Esophagus squamous epithelium (tissue), 4 donors: ENCODE results near the gene CHAF1B.

Experiments used
- POLR2A ChIP-seq, 4 donors: fragments of 450-650 bp; IDR thresholded peaks; one replicate each; pipeline ENCODE4 v1.6.1; 2017; ENCODE audit warnings: antibody characterized with exemption in 4 of 4, mild to moderate bottlenecking in 4 of 4, moderate library complexity in 3 of 4
- TF ChIP-seq, protein P1 (sequence below), 6 experiments: fragments of 450-650 bp in 4 of 6; fragments of 200-600 bp in 2 of 6; sonication (generic) in 2 of 6; IDR thresholded peaks; one replicate each; pipeline ENCODE4 v1.5.1; 2016 to 2019; ENCODE audit warnings: antibody characterized with exemption in 6 of 6, mild to moderate bottlenecking in 4 of 6, moderate library complexity in 4 of 6

DNA sequence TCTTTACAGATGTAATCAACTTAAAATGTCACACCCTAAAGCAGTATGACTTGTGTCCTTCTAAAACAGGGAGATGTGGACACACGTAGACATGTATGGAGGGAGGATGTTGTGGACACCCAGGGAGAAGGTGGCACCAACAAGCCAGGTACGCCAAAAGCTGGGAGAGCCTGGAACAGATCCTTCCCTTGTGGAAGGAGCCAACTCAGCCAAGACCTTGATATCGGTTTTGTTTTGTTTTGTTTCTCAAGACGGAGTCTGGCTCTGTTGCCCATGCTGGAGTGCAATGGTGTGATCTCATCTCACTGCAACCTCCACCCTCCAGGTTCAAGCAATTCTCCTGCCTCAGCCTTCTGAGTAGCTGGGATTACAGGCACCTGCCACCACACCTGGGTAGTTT is 45.6 kb downstream of the CHAF1B start:
- TF ChIP-seq POLR2A (IDR thresholded peaks at IDR 0.05): no peak
- TF ChIP-seq, protein P1, sequence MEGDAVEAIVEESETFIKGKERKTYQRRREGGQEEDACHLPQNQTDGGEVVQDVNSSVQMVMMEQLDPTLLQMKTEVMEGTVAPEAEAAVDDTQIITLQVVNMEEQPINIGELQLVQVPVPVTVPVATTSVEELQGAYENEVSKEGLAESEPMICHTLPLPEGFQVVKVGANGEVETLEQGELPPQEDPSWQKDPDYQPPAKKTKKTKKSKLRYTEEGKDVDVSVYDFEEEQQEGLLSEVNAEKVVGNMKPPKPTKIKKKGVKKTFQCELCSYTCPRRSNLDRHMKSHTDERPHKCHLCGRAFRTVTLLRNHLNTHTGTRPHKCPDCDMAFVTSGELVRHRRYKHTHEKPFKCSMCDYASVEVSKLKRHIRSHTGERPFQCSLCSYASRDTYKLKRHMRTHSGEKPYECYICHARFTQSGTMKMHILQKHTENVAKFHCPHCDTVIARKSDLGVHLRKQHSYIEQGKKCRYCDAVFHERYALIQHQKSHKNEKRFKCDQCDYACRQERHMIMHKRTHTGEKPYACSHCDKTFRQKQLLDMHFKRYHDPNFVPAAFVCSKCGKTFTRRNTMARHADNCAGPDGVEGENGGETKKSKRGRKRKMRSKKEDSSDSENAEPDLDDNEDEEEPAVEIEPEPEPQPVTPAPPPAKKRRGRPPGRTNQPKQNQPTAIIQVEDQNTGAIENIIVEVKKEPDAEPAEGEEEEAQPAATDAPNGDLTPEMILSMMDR (IDR thresholded peaks at IDR 0.05): no peak
